ENCODE measurements around the gene HAPSTR1. TPM values are rescaled to one million over a fixed set of nuclear protein-coding genes. Genes with fewer than 3 reads are reported as not detected.
A peak's percentile ranks its signal among the peaks of the same experiment; 100 is the strongest.

Gene HAPSTR1
- total RNA-seq, 1 experiment from 2014 or later, result 85.2 TPM

DNA sequence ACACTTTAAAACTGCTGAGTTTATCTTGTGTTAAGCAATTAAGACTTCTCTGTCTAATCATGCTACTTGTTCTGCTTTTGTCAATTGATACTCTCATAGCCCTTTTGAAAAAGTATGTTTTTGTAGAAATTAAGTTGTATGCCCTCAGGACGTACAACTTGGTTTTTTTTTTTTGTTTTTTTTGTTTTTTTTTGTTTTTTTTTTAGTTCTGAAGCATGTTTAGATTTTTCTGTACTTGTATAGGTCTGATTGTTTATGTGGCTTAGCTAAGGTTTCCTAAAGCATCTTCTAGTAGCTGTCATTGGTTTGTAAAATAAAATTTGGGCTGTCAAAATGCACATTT lies 21.4 kb downstream of the HAPSTR1 start:
- no peak overlapping the region for H3K27ac ChIP-seq (ENCODE audit: insufficient read length, low read depth, low read length)
- no peaks in the 10 kb centered on the region for H3K27me3 ChIP-seq (ENCODE audit: insufficient read depth, low read length)
- H3K18ac ChIP-seq (ENCODE audit: insufficient read length, low read depth, low read length), result no peak overlapping the region
- no peak for TF ChIP-seq CTCF (conservative IDR thresholded peaks at IDR 0.05)
- H4K5ac ChIP-seq (ENCODE audit: insufficient read length, low read depth, low read length), result no peak overlapping the region
- no peak overlapping the region for H3T11ph ChIP-seq (ENCODE audit: low read length)
- H3K9me3 ChIP-seq (ENCODE audit: control insufficient read depth, low read depth, low read length), result no peaks in the 10 kb centered on the region
- Mint-ChIP-seq H3K4me1 (peaks cover 64 to 68% of the 10 kb centered on the region in 2 experiments), H3K36me3 (ENCODE audit: insufficient read depth in 1 of 3, low read depth in 3 of 3) (peaks cover 26 to 45% (median 43%) of the 10 kb centered on the region in 3 experiments; a peak in 6 of 7 replicates), H3K27me3 (ENCODE audit: low read depth) (no peaks in the 10 kb centered on the region; the same call in 1 of the 2 replicates), H3K9me3 (no peaks in the 10 kb centered on the region), H3K27ac (peak overlapping the region in 1 of 3 experiments; percentile 33; a peak in 1 of 7 replicates), H3K4me3 (no peak overlapping the region)
- no peak overlapping the region for H3K4me2 ChIP-seq (ENCODE audit: insufficient read depth, insufficient read length, low read length)
- no peak overlapping the region for H2BK20ac ChIP-seq (ENCODE audit: low read depth, low read length, poor library complexity, severe bottlenecking)
- no CpG with 5 or more reads among the region's 1 CpG for WGBS (ENCODE audit: extremely low coverage, insufficient read length, low lambda C conversion rate)
- no peak overlapping the region for H2BK120ac ChIP-seq (ENCODE audit: low read depth, low read length, poor library complexity, severe bottlenecking)
- H4K8ac ChIP-seq (replicated peaks; ENCODE audit: insufficient read length, low read depth, low read length), result no peak overlapping the region
- H2AK5ac ChIP-seq (ENCODE audit: insufficient read length, low read length), result no peak overlapping the region
- no peak overlapping the region for H3K9ac ChIP-seq (ENCODE audit: extremely low read depth, insufficient read length, low read length)
- no peak overlapping the region for H2BK5ac ChIP-seq (ENCODE audit: insufficient read length, low read length)
- peaks cover 20% of the 10 kb centered on the region; the same call in 1 of the 2 replicates for H3K79me2 ChIP-seq (ENCODE audit: insufficient read depth, low read length)
- no peak overlapping the region for H3K4ac ChIP-seq (ENCODE audit: low read depth, low read length)
- H3K4me1 ChIP-seq (ENCODE audit: insufficient read depth, low read length), result peaks cover 7% of the 10 kb centered on the region; the same call in 1 of the 2 replicates
- DNase-seq, result no peak
- no peak overlapping the region for H2BK12ac ChIP-seq (ENCODE audit: insufficient read length, low read depth, low read length)
- no peak overlapping the region for H3K56ac ChIP-seq (ENCODE audit: insufficient read length, low read depth, low read length)
- H2AFZ ChIP-seq (ENCODE audit: low read length), result no peak overlapping the region
- H3K14ac ChIP-seq (ENCODE audit: insufficient read depth, low read length), result no peak overlapping the region
- H3K23ac ChIP-seq (ENCODE audit: insufficient read length, low read depth, low read length), result no peak overlapping the region
- H3K79me1 ChIP-seq (ENCODE audit: insufficient read depth, low read depth, low read length, poor library complexity, severe bottlenecking), result peaks cover 2% of the 10 kb centered on the region
- H4K20me1 ChIP-seq (ENCODE audit: control insufficient read depth, insufficient read depth, insufficient read length), result no peaks in the 10 kb centered on the region
- no peaks in the 10 kb centered on the region for H3K23me2 ChIP-seq (ENCODE audit: insufficient read length, low read depth, low read length, poor library complexity, severe bottlenecking)
- no peak overlapping the region for H4K91ac ChIP-seq (ENCODE audit: insufficient read length, low read depth, low read length)
- no peak overlapping the region for H2BK15ac ChIP-seq (ENCODE audit: low read depth, low read length)

All from H9 (cell line).